NCI-H2107 treated with DMSO at 0.1 percent for 48 hours (cell line): ENCODE measurements around the gene STRAP.

Experiments
- DNase-seq: peaks from one replicate; lab custom pipeline; 2025; ENCODE audit not compliant: unreplicated experiment; lab: John Stamatoyannopoulos, UW

STRAP gene

GRCh38 chr12:15882118-15882971, at the start of gene STRAP:
TSS of gene STRAP (plus strand) at chr12:15882387. CDS start at chr12:15882708, 321 bp downstream.
- peak; percentile 98 for DNase-seq

GRCh38 chr12:15834575-15834974, 47.6 kb upstream of the STRAP start:
- DNase-seq: no peak

GRCh38 chr12:15837141-15837790, 44.9 kb upstream of the STRAP start:
- DNase-seq: no peak

- DNase-seq: no peak
These were observed 43.1 kb upstream of the STRAP start for GRCh38 chr12:15839041-15839440.

GRCh38 chr12:15839682-15840081, 42.5 kb upstream of the STRAP start:
- DNase-seq: no peak

GRCh38 chr12:15842108-15842507, 40.1 kb upstream of the STRAP start:
- no peak for DNase-seq

- DNase-seq: no peak
These were observed 35.3 kb upstream of the STRAP start for GRCh38 chr12:15846887-15847286.

- no peak for DNase-seq
These were observed 33.6 kb upstream of the STRAP start for GRCh38 chr12:15848606-15849005.

- DNase-seq: no peak
These were observed 31.1 kb upstream of the STRAP start for GRCh38 chr12:15851045-15851620.

GRCh38 chr12:15851919-15852318, 30.3 kb upstream of the STRAP start:
- DNase-seq: no peak

GRCh38 chr12:15852383-15852782, 29.8 kb upstream of the STRAP start:
- DNase-seq: no peak

GRCh38 chr12:15853877-15854276, 28.3 kb upstream of the STRAP start:
- no peak for DNase-seq

- no peak for DNase-seq
These were observed 27.3 kb upstream of the STRAP start for GRCh38 chr12:15854916-15855315.

- no peak for DNase-seq
These were observed 26.5 kb upstream of the STRAP start for GRCh38 chr12:15855646-15856045.

- peak; percentile 56 for DNase-seq
These were observed 25.8 kb upstream of the STRAP start for GRCh38 chr12:15856097-15856982.

GRCh38 chr12:15858353-15858752, 23.8 kb upstream of the STRAP start:
- no peak for DNase-seq

GRCh38 chr12:15859116-15859515, 23.1 kb upstream of the STRAP start:
- DNase-seq: no peak

GRCh38 chr12:15861404-15861803, 20.8 kb upstream of the STRAP start:
- no peak for DNase-seq

GRCh38 chr12:15862840-15863239, 19.3 kb upstream of the STRAP start:
- no peak for DNase-seq

- no peak for DNase-seq
These were observed 18.8 kb upstream of the STRAP start for GRCh38 chr12:15863372-15863771.

GRCh38 chr12:15863984-15864383, 18.2 kb upstream of the STRAP start:
- no peak for DNase-seq
